ENCODE results near the gene DNAJC11.
"Not testable (repeated sequence)": the region's sequence is repeated elsewhere in the genome, so short reads cannot be mapped to it uniquely, and the experiment has no call there.

The DNAJC11 gene

GRCh38 chr1:6636778-6637177 lies 64.8 kb downstream of the DNAJC11 start:
- H3K4me3 ChIP-seq (ENCODE audit: low read length in 2 of 2); H3K27ac ChIP-seq (ENCODE audit: low read depth in 2 of 2, low read length in 2 of 2); H3K9ac ChIP-seq (ENCODE audit: low read depth in 1 of 2, low read length in 2 of 2); H3K27me3 ChIP-seq (ENCODE audit: control insufficient read depth in 2 of 2, insufficient read depth in 2 of 2, low read length in 2 of 2); H3K4me1 ChIP-seq (ENCODE audit: control insufficient read depth in 2 of 2, insufficient read depth in 2 of 2, low read length in 2 of 2); H3K9me3 ChIP-seq (ENCODE audit: control insufficient read depth in 2 of 2, low read length in 2 of 2): not testable (repeated sequence)
- peaks cover 66 to 74% of the 10 kb centered on the region in 2 donors for H3K36me3 ChIP-seq (ENCODE audit: control insufficient read depth in 2 of 2, insufficient read depth in 2 of 2, low read length in 2 of 2)

DNA sequence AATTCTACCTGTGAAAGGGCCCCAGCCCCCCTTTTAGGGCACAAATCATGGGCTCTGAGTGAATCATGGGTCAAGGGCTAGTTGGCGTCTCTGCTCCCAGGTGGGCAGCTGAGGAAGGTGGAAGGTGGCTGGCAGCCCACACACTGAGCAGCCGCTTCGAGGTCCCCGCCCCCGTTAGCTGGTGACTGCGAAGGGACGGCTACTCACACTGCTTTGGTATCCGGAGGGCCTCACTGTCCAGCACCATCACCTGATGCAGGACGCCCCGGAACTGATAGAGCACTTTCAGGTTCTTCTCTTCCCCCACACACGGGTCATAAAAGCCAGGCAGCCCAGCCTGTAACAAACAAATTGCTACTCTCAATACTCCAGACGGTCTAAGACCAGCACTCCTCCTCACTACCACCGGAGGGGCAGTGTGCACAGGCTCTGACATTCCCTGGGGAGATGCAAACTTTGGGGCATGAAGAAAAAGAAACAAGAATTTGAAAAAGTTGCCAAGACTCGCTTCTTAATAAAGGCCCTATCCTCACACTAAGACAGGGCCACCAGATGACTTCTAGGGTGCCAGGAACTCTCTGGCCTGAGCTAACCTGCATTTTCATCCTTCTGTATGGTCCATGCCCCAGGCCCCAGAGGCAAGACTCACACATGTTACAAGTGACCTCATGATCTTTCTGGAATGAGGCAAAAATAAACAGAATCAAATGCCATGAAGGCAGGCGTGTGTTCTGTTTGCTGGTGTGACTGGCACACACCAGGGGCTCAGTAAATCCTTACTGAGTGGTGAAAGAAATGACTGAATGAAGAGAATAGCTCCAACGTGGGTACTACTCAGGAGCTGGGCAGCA lies 65.5 kb downstream of the DNAJC11 start:
- peaks cover 62 to 69% of the 10 kb centered on the region in 2 donors for H3K36me3 ChIP-seq (ENCODE audit: control insufficient read depth in 2 of 2, insufficient read depth in 2 of 2, low read length in 2 of 2)
- no peaks in the 10 kb centered on the region for H3K4me1 ChIP-seq (ENCODE audit: control insufficient read depth in 2 of 2, insufficient read depth in 2 of 2, low read length in 2 of 2)
- H3K27ac ChIP-seq (ENCODE audit: low read depth in 2 of 2, low read length in 2 of 2): no peak overlapping the region
- H3K9me3 ChIP-seq (ENCODE audit: control insufficient read depth in 2 of 2, low read length in 2 of 2): no peaks in the 10 kb centered on the region
- no peak overlapping the region for H3K4me3 ChIP-seq (ENCODE audit: low read length in 2 of 2)
- H3K27me3 ChIP-seq (ENCODE audit: control insufficient read depth in 2 of 2, insufficient read depth in 2 of 2, low read length in 2 of 2): no peaks in the 10 kb centered on the region
- H3K9ac ChIP-seq (ENCODE audit: low read depth in 1 of 2, low read length in 2 of 2): no peak overlapping the region

DNA sequence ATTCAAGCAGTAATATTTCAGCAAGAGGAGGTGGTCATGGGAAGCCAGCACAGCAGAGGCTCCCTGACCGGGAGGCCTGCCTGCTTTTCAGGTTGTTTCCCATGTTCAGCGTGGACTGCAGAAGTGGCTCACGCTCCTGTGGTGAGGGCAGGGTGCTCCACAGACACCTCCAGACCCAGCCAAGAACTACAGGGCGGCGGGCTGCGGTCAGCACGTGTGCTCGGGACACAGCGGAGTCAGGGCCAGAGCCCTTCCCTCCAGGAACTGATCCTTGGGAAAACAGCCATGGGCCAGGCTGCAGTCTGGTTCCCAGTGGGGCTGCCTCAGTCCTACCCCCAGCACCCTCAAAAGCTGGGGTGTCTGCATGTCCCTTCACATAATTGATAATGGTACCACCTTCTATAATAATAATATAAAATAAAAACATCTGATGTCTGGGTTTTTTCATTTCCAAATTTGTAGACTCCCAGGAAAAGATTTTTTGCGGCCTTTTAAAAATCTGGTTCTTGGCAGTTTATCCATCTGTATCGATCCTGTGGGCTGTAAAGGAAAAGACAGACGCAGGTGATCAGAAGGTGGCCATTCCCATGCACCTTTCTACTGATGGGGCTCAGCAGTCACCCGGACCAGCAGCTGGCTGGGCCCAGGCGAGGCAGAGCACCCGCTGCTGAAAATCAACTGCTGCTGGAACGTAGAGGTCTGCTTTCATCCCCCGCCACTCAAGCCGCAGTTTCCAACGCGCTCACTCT lies 66.3 kb downstream of the DNAJC11 start:
- Histone ChIP-seq H3K27ac (ENCODE audit: low read depth in 2 of 2, low read length in 2 of 2) (no peak overlapping the region), H3K27me3 (ENCODE audit: control insufficient read depth in 2 of 2, insufficient read depth in 2 of 2, low read length in 2 of 2) (no peaks in the 10 kb centered on the region), H3K4me1 (ENCODE audit: control insufficient read depth in 2 of 2, insufficient read depth in 2 of 2, low read length in 2 of 2) (no peaks in the 10 kb centered on the region), H3K36me3 (ENCODE audit: control insufficient read depth in 2 of 2, insufficient read depth in 2 of 2, low read length in 2 of 2) (peaks cover 62 to 70% of the 10 kb centered on the region in 2 donors), H3K9me3 (ENCODE audit: control insufficient read depth in 2 of 2, low read length in 2 of 2) (no peaks in the 10 kb centered on the region), H3K9ac (ENCODE audit: low read depth in 1 of 2, low read length in 2 of 2) (no peak overlapping the region), H3K4me3 (ENCODE audit: low read length in 2 of 2) (no peak overlapping the region)

- Histone ChIP-seq H3K4me1 (ENCODE audit: control insufficient read depth in 2 of 2, insufficient read depth in 2 of 2, low read length in 2 of 2) (no peaks in the 10 kb centered on the region), H3K27me3 (ENCODE audit: control insufficient read depth in 2 of 2, insufficient read depth in 2 of 2, low read length in 2 of 2) (no peaks in the 10 kb centered on the region), H3K27ac (ENCODE audit: low read depth in 2 of 2, low read length in 2 of 2) (no peak overlapping the region), H3K4me3 (ENCODE audit: low read length in 2 of 2) (no peak overlapping the region), H3K9ac (ENCODE audit: low read depth in 1 of 2, low read length in 2 of 2) (no peak overlapping the region), H3K36me3 (ENCODE audit: control insufficient read depth in 2 of 2, insufficient read depth in 2 of 2, low read length in 2 of 2) (peaks cover 54 to 76% of the 10 kb centered on the region in 2 donors), H3K9me3 (ENCODE audit: control insufficient read depth in 2 of 2, low read length in 2 of 2) (no peaks in the 10 kb centered on the region)
Measured at GRCh38 chr1:6634371-6635052, 67.1 kb downstream of the DNAJC11 start.

DNA sequence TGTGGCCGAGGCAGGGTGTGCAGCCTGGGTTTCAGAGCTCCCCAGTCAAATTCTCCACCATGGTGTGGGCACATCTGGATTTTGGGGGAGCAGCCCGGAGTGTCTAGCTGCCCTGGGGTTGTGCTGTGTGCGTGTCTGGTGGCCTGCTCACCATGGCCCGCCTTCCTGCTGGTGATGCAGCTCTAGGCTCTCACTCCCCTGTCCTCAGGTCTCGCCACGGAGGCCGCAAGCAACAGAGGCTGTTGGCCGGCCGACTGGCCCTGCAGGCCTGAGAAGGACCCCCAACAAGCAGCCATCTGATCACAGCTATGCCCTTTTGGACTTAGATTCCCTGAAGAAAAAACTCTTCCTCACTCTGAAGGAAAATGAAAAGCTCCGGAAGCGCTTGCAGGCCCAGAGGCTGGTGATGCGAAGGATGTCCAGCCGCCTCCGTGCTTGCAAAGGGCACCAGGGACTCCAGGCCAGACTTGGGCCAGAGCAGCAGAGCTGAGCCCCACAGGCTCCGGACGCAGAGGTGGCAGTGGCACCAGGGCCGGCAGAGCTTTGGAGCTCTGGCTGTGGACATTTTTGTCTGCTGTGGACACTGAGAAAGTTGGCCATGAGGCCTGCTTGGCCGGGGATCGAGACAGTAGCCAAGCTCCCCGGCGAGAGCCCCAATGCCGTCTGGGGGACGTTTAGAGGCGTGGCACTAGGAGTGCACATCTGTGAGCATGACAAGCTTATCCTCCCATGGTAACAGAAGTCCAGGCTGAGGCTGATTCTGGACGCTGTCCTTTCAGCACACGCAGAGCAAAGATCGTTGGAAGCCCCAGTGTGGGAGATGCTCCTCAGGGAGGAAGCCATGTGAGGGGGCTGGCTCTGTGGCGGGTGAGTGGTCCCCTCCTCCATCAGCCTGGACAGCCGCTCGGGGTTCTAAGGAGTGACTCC lies 68.8 kb downstream of the DNAJC11 start:
- no peak overlapping the region for H3K27ac ChIP-seq (ENCODE audit: low read depth in 2 of 2, low read length in 2 of 2)
- H3K4me1 ChIP-seq (ENCODE audit: control insufficient read depth in 2 of 2, insufficient read depth in 2 of 2, low read length in 2 of 2): no peaks in the 10 kb centered on the region
- H3K36me3 ChIP-seq (ENCODE audit: control insufficient read depth in 2 of 2, insufficient read depth in 2 of 2, low read length in 2 of 2): peaks cover 47 to 74% of the 10 kb centered on the region in 2 donors
- H3K27me3 ChIP-seq (ENCODE audit: control insufficient read depth in 2 of 2, insufficient read depth in 2 of 2, low read length in 2 of 2): no peaks in the 10 kb centered on the region
- no peak overlapping the region for H3K4me3 ChIP-seq (ENCODE audit: low read length in 2 of 2)
- H3K9ac ChIP-seq (ENCODE audit: low read depth in 1 of 2, low read length in 2 of 2): no peak overlapping the region
- H3K9me3 ChIP-seq (ENCODE audit: control insufficient read depth in 2 of 2, low read length in 2 of 2): no peaks in the 10 kb centered on the region

GRCh38 chr1:6631058-6631457 lies 70.6 kb downstream of the DNAJC11 start:
- H3K4me1 ChIP-seq (ENCODE audit: control insufficient read depth in 2 of 2, insufficient read depth in 2 of 2, low read length in 2 of 2): peaks cover 2 to 6% of the 10 kb centered on the region in 2 donors
- no peaks in the 10 kb centered on the region for H3K27me3 ChIP-seq (ENCODE audit: control insufficient read depth in 2 of 2, insufficient read depth in 2 of 2, low read length in 2 of 2)
- H3K9me3 ChIP-seq (ENCODE audit: control insufficient read depth in 2 of 2, low read length in 2 of 2): no peaks in the 10 kb centered on the region
- H3K4me3 ChIP-seq (ENCODE audit: low read length in 2 of 2): no peak overlapping the region
- peaks cover 30 to 58% of the 10 kb centered on the region in 2 donors for H3K36me3 ChIP-seq (ENCODE audit: control insufficient read depth in 2 of 2, insufficient read depth in 2 of 2, low read length in 2 of 2)
- H3K27ac ChIP-seq (ENCODE audit: low read depth in 2 of 2, low read length in 2 of 2): no peak overlapping the region
- H3K9ac ChIP-seq (ENCODE audit: low read depth in 1 of 2, low read length in 2 of 2): no peak overlapping the region

DNA sequence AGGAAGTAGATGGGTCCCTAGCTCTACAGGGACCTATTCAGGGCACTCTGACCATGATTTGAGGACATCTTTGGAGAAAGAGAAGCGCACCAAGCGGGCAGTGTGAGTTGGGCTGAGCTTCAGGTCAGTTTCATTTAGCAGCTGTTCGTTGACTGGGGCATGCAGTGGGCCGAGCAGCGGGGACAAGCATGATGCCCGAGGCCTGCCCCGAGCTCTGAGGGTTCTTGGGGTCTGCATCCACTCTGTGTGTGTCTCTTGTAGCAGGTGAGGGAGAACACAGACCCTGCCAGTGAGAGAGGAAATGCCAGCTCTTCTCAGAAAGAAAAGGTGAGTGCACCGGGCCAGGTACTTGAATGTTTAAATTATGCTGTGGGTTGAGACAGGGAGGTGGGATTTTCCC lies 71.6 kb downstream of the DNAJC11 start:
- peaks cover 25 to 48% of the 10 kb centered on the region in 2 donors for H3K36me3 ChIP-seq (ENCODE audit: control insufficient read depth in 2 of 2, insufficient read depth in 2 of 2, low read length in 2 of 2)
- H3K9ac ChIP-seq (ENCODE audit: low read depth in 1 of 2, low read length in 2 of 2): no peak overlapping the region
- no peaks in the 10 kb centered on the region for H3K27me3 ChIP-seq (ENCODE audit: control insufficient read depth in 2 of 2, insufficient read depth in 2 of 2, low read length in 2 of 2)
- H3K9me3 ChIP-seq (ENCODE audit: control insufficient read depth in 2 of 2, low read length in 2 of 2): no peaks in the 10 kb centered on the region
- peaks cover 4 to 7% of the 10 kb centered on the region in 2 donors for H3K4me1 ChIP-seq (ENCODE audit: control insufficient read depth in 2 of 2, insufficient read depth in 2 of 2, low read length in 2 of 2)
- H3K4me3 ChIP-seq (ENCODE audit: low read length in 2 of 2): no peak overlapping the region
- no peak overlapping the region for H3K27ac ChIP-seq (ENCODE audit: low read depth in 2 of 2, low read length in 2 of 2)

- H3K9ac ChIP-seq (ENCODE audit: low read depth in 1 of 2, low read length in 2 of 2): no peak overlapping the region
- H3K9me3 ChIP-seq (ENCODE audit: control insufficient read depth in 2 of 2, low read length in 2 of 2): no peaks in the 10 kb centered on the region
- no peak overlapping the region for H3K4me3 ChIP-seq (ENCODE audit: low read length in 2 of 2)
- no peak overlapping the region for H3K27ac ChIP-seq (ENCODE audit: low read depth in 2 of 2, low read length in 2 of 2)
- H3K4me1 ChIP-seq (ENCODE audit: control insufficient read depth in 2 of 2, insufficient read depth in 2 of 2, low read length in 2 of 2): peaks cover 4 to 12% of the 10 kb centered on the region in 2 donors
- H3K27me3 ChIP-seq (ENCODE audit: control insufficient read depth in 2 of 2, insufficient read depth in 2 of 2, low read length in 2 of 2): no peaks in the 10 kb centered on the region
- peaks cover 16 to 38% of the 10 kb centered on the region in 2 donors for H3K36me3 ChIP-seq (ENCODE audit: control insufficient read depth in 2 of 2, insufficient read depth in 2 of 2, low read length in 2 of 2)
Measured at GRCh38 chr1:6628971-6629479, 72.6 kb downstream of the DNAJC11 start.

GRCh38 chr1:6627841-6628545 lies 73.6 kb downstream of the DNAJC11 start:
- Histone ChIP-seq H3K9me3 (ENCODE audit: control insufficient read depth in 2 of 2, low read length in 2 of 2) (no peaks in the 10 kb centered on the region), H3K9ac (ENCODE audit: low read depth in 1 of 2, low read length in 2 of 2) (no peak overlapping the region), H3K36me3 (ENCODE audit: control insufficient read depth in 2 of 2, insufficient read depth in 2 of 2, low read length in 2 of 2) (peaks cover 9 to 33% of the 10 kb centered on the region in 2 donors), H3K27me3 (ENCODE audit: control insufficient read depth in 2 of 2, insufficient read depth in 2 of 2, low read length in 2 of 2) (no peaks in the 10 kb centered on the region), H3K4me3 (ENCODE audit: low read length in 2 of 2) (no peak overlapping the region), H3K4me1 (ENCODE audit: control insufficient read depth in 2 of 2, insufficient read depth in 2 of 2, low read length in 2 of 2) (peaks cover 4 to 12% of the 10 kb centered on the region in 2 donors), H3K27ac (ENCODE audit: low read depth in 2 of 2, low read length in 2 of 2) (no peak overlapping the region)

Data from mucosa of rectum (tissue), 2 donors.